ENCODE data around the gene CCDC106.

The CCDC106 gene

DNA sequence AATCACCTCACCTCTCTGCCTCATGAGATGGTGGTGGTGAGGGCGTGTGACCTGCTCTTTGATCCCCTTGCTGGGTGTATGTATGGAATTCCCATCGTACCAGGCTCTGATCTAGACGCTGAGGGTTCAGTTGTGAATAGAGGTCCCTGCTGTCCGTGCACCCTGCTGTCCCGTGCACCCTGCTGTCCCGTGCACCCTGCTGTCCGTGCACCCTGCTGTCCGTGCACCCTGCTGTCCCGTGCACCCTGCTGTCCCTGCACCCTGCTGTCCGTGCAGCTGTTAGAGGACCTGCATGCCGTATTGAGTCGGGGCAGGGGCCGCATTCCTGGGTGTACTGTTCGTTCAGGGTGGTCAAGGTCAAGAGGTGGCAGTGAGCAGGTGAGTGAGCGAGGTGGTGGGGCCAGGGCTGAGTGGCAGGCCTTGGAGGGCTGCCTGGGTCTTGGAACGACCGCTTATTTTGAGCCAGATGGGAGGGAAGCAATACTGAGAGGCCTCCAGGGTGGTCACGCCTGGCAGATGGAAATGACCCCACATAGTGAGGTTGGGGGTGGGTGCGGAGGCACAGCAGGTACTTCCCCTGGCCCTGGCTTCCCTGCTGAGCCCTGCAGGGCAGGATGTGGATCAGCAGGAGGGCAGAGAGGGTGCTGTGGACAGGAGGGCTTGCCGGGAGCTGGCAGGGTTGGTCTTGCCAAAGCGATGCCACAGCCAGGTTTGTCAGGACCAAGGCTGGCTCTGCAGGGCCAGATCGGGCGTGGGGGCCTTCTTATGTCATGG is 22.5 kb downstream of the CCDC106 start:
- peak; percentile 44 for DNase-seq

- no peak for DNase-seq
Measured at GRCh38 chr19:55671054-55671378, 23.0 kb downstream of the CCDC106 start.

DNA sequence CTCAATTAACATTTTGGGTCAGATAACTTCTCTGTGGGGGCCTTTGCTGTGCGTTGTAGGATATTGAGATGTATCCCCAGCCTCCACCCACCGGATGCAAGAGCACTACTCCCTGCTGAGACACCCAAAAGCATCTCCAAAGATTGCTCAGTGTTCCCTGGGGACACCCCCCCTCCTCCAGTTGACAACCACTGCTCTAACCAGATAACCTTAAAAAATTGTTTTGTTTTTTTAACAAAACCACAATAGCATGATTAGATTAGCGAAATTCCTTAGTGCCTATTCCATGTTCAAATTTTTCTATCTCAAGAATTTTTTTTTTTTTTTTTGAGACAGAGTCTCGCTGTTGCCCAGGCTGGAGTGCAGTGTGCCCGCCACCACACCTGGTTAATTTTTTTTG is 24.4 kb downstream of the CCDC106 start:
- no peak for DNase-seq

GRCh38 chr19:55673465-55673864 is 25.5 kb downstream of the CCDC106 start:
- DNase-seq = peak; percentile 27

GRCh38 chr19:55673889-55674288 is 25.9 kb downstream of the CCDC106 start:
- DNase-seq = no peak

DNA sequence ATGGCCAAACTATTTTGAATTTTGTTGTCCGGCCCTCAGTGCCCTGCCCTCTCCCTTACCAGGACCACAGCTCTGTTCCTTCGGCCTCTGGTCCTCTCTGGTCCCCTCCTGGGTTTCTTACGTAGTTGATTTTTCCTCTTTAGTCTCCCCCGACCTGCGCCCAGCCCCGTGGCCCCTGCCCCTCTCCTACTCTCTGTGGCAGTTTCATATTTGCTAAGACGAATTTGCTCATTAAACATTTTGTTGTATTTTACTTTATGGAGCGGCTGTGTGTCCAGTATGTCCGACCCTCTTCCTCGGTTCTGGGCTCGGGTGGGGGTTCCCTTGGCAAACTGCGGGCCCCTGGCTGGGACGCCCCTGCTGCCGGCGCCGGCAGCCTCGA is 26.4 kb downstream of the CCDC106 start:
- DNase-seq = no peak

GRCh38 chr19:55674841-55675660 is 27.0 kb downstream of the CCDC106 start, which contains the start of gene EPN1:
Gene EPN1 (plus strand): TSS chr19:55675226. CDS start chr19:55678628, 3,402 bp downstream.
- DNase-seq = peak; percentile 99

DNA sequence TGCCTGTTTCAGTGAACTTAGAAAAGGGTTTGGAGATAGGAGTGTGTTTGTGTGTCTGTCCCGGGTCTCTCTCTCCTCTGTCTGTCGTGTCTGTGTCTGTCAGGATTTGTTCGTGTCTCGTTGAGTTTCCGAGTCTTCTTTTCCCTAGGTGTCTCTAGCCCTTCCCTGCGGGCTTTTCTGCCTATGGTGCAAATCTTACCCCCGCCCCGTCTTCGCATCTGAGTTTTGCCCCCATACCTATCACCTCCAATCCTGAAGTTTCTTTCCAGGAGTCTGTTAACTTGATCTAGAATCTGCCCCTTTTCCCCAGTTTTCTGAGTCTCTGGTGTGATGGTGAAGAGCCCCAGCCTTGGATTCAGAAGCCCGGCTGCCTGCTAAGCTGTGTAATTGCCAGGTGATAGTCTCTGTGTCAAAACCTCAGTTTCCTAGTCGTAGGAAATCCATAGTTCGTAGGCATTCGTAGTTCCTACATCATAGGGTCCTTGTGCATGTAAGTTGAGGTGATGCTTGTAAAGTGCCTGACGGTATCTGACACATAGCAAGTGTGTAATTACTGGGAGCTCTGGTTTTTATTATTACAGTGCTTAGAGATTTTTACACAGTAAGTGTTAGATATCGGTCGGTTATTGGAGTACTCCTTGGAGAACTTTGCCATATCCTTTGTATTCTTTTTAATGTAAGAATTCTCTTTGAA is 27.8 kb downstream of the CCDC106 start:
- no peak for DNase-seq

- DNase-seq = peak; percentile 11
Measured at GRCh38 chr19:55676383-55676782, 28.4 kb downstream of the CCDC106 start.

GRCh38 chr19:55676889-55677505 is 29.0 kb downstream of the CCDC106 start:
- DNase-seq = no peak

- DNase-seq = no peak
Measured at GRCh38 chr19:55677572-55678028, 29.6 kb downstream of the CCDC106 start.

DNA sequence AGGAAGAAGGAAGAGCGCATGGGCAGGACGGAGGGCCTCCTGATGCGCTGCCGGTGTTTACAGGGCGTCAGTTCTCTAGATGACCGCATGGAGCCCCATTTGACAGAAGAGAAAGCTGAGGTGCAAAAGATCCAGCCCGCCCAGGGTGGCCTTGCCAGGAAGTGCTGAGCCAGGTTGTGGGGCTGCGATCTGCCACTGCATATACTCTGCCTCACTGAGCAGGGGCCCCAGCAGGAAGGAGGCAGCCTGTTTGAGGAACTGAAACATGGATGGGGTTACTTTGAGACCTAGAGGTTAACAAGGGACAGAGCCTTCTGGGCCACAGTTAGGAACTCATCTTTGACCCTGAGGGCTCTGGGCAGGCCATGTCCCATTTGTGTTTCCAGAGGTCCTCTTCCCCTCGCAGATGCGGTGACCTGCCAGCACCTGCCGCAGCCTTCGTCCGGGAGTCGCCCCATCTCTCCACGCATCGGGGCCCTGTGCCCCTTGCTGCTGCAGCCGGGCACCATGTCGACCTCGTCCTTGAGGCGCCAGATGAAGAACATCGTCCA is 30.2 kb downstream of the CCDC106 start:
- no peak for DNase-seq

GRCh38 chr19:55679343-55680257 is 31.6 kb downstream of the CCDC106 start:
- no peak for DNase-seq

DNA sequence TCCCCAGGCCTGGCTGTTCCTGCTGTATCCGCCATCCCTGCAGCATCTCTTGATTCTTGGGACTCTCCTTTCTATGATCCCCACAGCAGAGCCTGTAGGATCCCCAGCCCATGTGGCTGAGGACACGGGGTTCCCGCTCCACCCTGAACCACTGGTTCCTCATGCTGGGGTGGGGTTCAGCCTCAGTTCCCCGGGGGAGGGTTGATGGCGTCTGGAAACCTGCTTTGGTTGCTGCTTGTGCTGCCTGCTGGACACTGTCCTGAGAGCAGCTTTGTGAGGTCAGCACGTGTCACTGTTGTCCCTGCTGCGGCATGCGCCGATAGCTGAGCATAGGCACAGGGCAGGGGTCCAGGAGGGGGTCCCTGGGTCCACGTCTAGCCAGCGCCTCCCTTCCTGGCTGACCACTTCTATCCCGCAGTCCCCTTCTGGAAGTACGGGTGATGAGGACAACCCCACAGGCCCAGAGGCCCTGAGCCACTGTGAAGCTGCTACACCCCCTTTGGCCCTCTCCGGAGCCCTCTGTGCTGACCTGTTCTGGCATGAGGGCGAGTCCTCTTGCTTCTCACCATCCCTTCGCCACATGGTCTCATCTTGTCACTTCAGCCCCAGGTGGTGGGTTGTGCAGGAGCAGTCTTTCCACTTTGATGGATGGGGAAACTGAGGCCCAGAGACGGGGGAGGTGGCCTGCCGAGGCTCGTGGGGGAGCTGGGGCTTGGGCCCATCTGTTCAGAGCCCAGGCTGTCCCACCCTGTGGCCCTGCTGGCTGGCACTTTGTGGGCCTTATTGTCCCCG is 32.5 kb downstream of the CCDC106 start:
- DNase-seq = no peak

GRCh38 chr19:55681131-55682092 is 33.4 kb downstream of the CCDC106 start:
- DNase-seq = no peak

GRCh38 chr19:55683449-55684261 is 35.6 kb downstream of the CCDC106 start:
- peak; percentile 35 for DNase-seq

DNA sequence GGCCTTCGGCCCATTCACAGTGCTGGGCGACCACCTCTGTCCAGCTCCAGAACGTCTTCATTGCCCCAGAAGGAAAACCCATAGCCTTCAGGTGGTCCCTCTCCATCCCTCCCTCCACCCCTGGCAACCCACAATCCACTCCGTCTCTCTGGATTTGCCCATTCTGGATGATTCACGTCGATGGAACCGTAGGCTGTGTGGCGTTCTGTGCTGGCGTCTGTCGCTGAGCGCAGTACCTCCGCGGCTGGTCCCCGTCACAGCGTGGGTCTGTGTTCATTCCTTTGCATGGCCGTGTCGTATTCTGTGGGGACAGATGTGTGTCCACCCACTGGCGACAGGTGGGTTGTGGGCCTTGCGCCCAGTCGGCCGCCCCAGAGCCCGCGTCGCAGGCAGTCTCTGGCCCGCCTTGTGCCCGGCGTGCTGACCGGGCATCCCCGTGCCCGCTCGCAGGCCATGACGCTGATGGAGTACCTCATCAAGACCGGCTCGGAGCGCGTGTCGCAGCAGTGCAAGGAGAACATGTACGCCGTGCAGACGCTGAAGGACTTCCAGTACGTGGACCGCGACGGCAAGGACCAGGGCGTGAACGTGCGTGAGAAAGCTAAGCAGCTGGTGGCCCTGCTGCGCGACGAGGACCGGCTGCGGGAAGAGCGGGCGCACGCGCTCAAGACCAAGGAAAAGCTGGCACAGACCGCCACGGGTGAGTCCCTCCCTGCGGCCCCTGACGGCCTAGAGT is 37.1 kb downstream of the CCDC106 start:
- no peak for DNase-seq

DNA sequence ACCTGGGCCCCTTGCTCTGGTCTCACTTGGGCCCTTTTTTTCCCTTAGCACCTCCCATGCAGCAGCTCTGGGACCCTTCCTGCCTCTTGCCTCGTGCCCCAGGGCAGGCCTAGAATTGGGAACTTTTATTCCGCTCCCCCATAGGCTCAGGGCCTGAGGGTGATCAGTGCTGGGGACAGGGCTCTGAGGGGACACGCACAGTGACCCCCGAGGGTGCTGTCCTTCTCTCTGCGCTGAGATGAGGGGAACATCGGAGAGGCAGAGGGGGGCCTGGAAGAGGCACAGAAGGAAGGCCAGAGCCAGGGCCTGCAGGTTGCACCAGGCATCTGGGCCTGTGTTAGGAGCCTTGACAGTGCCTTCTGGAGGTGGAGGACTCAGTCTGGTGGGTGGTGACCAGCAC is 37.8 kb downstream of the CCDC106 start:
- no peak for DNase-seq
